ENCODE data around the gene HSF4.

The HSF4 gene

DNA sequence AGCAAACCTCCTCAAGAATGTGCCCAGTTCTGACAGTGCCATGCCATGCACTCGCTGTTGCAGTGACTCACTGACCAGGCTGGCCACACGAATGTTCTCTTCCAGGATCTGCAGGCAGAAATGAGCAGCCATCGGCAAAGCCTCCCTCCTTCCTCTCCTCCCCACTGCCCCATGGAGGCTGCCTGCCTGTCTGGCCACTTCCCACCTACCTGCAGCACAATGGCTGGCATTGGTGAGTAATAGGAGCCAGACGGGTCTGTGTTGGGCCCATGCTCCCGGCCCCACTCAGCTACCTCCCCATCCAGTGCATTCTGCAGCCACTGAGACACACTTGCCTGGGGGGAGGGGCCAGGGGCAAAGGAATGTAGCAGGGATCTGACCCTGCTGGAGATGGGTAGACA, 22.0 kb downstream of the HSF4 start:
- no peak for DNase-seq

DNA sequence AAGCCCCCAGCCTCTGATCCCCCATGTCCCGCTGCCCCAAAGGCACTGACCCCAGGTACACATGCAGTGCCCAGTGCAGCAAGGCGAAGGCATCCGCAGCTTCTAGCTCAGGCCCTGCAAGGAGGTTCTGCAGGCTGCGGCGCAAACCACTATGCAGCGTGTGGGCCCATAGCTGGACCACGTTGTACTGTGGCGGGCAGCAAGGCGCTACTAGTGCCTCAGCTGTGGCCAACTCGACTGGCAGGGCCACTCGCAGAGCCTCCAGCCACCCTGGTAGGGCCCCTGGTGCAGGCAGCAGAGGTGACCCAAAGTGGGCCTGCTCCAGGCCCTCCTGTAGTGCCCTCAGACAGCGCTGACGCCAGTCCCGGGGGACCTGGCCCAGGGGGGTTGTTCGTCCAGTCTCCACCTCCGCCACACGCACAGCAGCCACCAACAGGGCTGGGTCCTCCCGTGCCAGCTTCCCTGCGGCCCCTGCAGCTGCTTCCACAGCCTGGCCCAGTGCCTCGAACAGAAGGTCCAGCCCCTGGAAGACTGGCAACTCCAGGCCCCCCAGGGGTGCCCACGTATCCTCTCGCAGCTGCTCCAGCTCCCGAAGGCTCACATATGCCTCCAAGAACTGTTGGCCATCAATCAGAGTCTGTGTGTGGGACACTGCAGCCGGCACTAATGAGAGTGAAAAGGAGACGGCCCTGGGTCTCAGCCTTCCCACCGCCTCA, 22.8 kb downstream of the HSF4 start:
- no peak for DNase-seq

DNA sequence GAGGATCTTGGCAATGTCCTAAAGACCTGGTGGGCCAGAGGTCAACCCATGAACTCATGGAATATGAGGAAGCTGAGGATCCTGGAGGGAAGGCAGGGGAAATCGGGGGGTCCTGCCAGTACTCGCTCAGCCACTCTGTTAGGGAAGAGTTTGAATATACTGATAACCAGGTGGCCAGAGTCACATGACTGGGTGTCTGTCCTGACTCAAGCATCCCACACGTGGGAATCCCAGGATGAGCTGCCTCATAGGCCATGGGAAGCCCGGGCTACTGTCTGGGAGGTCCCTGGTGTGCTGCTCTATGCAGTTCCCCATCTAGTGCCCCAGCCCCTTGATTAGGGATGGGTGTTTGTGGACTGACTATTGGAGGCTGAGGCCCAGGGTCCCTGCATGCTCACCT, 23.8 kb downstream of the HSF4 start:
- DNase-seq, result peak; percentile 25

DNA sequence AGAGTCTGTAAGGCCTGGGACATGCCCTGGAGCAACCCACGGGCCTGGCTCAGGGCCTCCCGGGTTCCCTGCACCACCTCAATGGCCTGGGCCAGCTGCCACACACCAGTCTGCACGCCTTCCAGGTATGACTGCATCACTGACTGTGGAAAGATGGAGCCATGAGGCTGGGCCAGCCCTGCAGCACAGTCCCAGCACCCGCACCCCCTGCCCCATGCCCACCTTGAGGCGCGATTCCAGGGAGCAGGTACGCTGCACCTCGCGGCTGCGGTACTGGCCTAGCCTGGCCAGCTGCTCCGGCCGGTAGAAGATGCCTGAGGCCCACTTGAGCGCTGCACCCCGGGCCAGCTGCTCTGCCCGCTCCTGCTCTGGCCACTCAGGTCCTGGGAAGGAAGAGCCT, 24.3 kb downstream of the HSF4 start:
- no peak for DNase-seq

DNA sequence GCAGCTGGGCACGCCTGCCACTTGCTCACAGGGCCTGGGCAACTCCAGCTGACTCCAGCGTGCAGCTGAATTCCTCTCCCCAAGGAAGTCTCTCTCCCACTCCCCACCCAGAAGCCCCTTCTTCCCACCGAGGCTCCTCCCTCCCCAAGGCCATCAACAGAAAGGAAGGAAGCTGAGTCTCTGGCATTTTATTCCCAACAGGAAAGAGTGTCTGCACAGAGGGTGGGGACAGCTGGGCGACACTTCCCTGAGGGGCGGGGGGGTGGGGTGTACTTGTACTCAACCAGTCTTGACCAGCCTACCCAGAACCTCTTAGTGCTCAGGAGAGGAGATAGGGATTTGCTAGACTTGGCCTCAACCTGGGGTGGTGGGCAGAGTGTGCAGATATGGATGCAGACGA, 25.5 kb downstream of the HSF4 start, which contains the start of gene EXOC3L1:
Gene EXOC3L1, minus strand, starts transcription at position 96 of the 400 bp plus-strand sequence. CDS start 460 bp downstream, outside the sequence.
- DNase-seq, result no peak

DNA sequence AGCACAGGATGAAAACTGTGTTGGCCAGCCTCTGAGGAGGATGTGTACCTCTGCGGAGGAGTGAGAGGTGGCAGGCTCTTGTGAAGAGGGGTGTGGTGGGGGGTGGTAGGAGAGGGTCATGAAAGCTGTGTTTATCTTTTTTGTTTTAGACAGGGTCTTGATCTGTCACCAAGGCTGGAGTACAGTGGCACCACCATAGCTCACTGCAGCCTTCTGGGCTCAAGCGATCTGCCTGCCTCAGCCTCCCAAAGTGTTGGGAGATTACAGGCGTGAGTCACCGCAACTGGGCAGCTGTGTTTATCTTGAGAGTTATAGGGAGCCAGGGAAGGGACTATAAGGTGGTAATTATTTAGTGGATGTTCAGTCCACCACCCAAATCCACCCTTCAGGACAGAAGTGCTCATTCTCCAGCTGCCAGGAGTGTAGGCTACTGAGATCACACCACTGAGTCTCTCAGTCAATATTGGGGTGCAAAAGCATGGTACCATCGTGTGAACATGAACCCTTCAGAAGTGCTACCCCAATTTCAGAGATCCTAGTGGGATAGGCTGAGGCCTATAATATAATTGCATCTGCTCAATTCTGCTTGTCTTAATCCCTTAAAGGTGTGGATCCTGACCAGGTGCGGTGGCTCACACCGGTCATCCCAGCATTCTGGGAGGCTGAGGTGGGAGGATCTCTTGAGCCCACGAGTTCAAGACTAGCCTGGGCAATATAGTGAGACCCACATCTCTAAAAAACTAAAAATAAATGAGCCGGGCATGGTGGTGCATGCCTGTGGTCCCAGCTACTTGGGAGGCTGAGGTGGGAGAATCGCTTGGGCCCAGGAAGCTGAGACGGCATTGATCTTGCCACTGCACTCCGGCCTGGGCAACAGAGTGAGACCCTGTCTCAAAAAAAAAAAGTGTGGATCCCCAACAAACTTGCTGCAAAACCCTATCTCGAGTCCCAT, 26.2 kb downstream of the HSF4 start:
- DNase-seq, result no peak

DNA sequence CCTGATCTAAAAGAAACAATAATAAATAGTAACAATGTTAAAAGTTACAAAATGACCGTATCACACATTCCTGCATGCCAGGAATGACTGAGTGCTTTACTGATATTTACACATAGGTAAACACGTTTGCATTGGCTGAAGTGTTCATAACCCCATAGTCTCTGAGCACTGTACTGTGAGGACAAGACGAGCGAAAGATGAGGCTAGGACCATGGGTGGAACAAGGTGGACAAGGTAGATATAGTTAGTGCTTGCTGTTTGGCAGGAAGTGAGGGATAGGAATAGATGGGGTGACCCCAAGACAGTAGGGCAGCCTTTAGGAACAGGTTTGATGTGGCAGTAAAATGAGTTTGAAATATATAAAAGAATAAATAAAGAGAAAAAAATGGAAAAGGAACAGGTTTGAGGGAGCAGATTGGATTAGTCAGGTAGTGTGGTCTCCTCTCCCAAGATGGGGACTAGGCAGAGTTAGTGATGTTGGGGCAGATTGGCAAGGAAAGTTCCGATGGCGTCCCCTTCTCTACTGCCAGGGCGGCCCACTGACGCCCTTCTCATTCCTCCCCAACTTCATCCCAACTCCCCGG, 27.0 kb downstream of the HSF4 start:
- no peak for DNase-seq

DNA sequence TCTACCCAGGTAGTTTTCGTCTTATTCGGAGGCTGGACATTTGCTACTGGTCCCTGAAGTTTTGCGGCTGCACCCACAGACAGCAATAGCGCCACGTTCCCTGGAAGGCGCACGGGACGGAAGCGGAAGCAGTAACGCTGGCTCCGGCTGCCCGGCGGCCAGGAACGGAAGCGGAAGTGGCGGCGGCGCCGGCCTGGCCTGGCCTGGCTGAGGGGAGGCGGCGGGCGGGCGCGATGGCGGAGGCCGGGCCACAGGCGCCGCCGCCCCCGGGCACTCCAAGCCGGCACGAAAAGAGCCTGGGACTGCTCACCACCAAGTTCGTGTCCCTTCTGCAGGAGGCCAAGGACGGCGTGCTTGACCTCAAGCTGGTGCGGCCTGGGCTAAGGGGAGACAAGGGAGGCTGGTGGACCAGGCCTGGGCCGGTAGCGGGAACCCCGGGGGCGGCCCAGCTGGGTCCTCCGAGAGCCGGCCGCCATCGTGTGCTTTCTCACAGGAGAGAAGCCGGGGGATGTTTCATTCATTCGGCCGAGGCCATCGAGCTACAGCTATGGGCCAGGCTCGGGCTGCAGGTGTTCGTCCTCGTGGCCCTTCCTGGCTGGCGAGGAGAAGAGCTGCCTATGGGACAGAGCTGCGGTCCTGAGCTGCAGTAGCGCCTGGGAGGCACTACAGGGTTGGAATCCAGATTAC, 27.6 kb downstream of the HSF4 start, which contains the start of gene E2F4:
Gene E2F4, plus strand, starts transcription at position 161 of the 687 bp plus-strand sequence. Its CDS starts 73 bp downstream, at position 234.
- peak; percentile 96 for DNase-seq

DNA sequence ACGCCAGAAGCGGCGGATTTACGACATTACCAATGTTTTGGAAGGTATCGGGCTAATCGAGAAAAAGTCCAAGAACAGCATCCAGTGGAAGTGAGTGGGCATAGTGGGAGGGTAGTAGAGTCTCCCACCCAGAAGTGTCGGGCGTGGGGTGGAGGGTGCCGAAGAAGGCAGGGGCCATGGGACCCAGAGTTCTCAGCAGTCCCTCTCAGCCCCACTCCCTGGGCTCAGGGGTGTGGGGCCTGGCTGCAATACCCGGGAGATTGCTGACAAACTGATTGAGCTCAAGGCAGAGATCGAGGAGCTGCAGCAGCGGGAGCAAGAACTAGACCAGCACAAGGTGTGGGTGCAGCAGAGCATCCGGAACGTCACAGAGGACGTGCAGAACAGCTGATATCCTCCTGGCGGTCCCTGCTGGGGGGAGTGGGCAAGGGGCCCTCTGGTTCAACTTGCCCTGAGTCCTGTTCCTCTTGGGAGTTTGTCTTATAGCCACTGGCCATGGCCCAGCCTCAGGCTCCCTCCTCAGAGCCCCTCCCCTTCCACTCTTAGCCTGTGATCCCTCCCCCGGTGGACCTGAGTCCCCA, 28.3 kb downstream of the HSF4 start:
- no peak for DNase-seq

DNA sequence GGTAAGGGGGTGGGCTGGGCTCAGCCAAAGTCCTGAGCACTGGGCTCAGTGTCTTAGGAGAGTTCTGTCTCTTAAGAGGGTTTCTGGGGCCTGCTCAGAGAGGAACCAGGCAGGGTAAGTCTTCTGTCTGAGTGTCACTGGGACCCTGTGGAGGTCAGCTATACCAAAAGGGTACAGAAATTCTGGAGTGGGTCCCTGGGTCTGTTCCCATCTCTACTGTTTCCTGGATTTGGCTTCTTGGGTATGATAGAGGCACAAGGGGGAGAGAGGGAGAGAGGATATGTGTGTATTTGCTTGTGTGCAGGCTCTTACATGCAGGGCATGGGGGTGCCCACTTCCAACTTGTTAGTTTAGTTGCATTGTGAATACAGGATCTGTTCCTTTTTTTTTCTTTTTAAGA, 29.0 kb downstream of the HSF4 start:
- DNase-seq, result no peak

DNA sequence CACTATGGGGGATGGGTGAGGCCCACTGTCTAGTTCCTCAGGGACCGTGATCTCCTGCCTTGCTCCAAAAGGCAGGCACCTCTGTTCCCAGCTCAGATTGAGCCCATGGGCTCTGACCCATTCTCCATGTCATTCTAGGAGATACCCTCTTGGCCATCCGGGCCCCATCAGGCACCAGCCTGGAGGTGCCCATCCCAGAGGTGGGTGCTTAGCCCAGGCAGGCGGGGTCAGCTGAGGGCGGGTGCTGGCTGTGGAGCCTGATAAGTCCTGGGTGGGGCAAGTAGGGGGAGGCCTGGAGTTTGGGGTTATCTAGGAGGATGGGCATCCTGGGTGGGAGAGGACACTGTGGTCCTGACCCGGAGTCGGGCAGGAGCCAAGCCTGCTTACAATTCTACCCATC, 29.7 kb downstream of the HSF4 start:
- DNase-seq, result no peak

DNA sequence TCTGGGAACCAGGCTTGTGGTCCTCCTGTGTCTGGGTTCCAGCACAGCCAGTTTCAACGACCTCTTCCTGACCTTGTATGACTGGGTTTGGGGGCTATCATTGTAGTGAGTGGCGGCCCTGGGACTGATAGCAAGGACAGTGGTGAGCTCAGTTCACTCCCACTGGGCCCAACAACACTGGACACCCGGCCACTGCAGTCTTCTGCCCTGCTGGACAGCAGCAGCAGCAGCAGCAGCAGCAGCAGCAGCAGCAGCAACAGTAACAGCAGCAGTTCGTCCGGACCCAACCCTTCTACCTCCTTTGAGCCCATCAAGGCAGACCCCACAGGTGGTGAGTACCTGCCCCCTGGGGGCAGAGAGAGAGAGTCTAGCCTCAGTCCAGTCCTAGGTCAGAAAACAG, 31.1 kb downstream of the HSF4 start:
- DNase-seq, result no peak

DNA sequence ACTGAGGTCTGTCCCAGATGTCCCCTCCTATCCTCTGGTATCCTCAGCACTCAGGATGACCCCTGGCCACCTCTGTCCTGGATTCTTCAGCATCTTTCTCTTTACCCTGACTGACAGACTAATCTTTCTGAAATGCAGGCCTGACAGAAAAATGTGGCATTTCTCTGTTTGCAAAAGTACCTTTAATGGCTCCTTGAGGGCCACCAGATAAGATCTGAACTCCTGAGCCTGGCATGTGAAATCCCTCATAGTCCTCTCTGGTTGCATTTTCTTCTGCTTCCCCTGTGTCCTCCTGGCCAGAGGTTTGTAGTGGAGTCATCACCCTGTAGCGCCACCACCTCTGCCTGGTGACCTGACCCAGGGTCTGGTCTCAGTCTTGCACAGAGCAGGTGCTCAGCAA, 32.3 kb downstream of the HSF4 start:
- no peak for DNase-seq

DNA sequence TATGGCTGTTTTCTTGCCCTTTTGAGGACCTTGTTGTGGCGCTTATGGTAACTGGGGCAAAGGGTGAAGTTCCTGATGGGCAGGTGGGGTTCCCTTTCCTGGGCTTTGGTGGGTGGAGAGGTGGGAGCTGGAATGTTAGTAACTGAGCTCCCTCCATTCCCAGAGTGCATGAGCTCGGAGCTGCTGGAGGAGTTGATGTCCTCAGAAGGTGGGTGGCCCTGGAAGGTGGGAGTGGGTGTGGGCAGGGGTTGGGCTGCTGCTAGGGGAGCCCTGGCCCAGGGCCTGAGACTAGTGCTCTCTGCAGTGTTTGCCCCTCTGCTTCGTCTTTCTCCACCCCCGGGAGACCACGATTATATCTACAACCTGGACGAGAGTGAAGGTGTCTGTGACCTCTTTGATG, 33.2 kb downstream of the HSF4 start:
- DNase-seq, result no peak

DNA sequence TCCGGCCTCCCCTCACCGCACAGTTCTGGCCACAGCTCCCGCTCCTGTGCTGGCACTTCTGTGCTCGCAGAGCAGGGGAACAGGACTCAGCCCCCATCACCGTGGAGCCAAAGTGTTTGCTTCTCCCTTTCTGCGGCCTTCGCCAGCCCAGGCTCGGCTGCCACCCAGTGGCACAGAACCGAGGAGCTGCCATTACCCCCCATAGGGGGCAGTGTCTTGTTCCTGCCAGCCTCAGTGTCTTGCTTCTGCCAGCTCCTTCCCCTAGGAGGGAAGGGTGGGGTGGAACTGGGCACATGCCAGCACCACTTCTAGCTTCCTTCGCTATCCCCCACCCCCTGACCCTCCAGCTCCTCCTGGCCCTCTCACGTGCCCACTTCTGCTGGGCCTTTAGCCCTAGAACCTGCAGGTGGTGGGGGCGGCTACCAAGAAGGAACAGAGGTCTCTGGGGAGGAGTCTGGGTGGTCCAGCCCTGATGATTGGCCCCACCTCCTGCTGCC, 33.7 kb downstream of the HSF4 start:
- peak; percentile 64 for DNase-seq

DNA sequence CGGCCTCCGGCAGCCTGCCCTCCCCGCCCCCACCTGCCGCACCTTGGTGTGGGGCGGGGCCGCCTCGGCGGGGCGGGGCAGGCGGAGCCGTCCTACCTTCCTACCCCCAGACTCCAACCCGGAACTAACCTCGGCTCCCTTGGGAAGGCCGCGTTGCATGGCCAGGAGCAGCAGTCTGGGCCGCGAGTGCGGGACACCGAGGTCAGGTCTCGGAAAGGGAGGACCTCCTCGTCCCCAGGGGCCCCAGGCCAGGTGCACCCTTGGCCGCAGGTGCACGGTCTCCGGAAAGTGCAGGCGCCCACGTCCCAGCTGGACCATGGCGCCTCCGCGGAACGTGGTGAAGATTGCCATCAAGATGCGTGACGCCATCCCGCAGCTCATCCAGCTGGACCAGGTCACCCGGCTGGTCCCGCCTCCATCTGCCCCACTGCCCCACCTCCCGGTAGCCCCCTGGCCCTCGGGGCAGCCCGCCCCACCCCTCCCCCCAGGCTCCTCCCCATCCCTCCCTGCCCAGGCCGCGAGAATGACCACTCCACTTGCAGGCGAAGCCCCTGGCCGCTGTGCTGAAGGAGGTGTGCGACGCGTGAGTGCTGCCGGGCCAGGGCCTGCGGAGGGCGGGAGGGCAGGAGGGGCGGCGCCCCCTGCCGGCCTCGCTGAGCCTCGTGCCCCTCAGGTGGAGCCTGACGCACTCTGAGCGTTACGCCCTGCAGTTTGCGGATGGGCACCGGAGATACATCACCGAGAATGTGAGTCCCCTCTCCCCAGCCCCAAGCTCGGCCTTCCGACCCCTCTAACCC, 34.7 kb downstream of the HSF4 start, which contains the start of gene ELMO3:
Gene ELMO3, plus strand, starts transcription at position 121 of the 797 bp plus-strand sequence. Its CDS starts 196 bp downstream, at position 317.
- no peak for DNase-seq

DNA sequence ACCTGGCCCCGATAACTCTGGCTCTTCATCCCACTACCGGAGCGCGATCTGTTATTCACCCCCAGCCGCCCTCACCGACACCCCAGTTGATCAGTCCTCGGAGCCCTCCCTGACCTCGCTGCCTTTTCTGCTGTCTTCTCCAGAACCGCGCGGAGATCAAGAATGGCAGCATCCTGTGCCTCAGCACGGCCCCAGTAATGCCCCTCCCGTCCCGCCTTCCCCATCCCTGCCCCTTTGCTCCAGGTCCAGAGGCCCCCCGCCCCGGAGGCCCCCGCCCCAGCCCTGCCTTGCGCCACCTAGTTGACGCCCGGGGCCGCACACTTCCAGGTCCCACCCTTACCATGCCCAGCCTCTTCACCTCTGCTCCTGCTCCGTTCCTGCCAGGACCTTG, 35.3 kb downstream of the HSF4 start:
- DNase-seq, result no peak

DNA sequence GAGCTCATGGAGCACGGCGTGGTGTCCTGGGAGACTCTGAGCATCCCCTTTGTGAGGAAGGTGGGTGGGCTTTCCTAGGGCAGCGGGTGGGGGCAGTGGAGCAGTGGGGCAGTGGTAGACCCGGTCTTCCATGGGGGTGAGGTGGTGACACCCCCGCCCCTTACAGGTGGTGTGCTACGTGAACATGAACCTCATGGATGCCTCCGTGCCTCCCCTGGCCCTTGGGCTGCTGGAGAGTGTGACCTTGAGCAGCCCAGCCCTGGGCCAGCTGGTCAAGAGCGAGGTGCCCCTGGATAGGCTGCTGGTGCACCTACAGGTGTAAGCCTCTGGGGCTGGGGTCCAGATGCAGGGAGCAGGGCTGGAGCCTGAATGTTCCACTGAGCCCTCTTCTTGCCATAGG, 35.9 kb downstream of the HSF4 start:
- DNase-seq, result no peak

DNA sequence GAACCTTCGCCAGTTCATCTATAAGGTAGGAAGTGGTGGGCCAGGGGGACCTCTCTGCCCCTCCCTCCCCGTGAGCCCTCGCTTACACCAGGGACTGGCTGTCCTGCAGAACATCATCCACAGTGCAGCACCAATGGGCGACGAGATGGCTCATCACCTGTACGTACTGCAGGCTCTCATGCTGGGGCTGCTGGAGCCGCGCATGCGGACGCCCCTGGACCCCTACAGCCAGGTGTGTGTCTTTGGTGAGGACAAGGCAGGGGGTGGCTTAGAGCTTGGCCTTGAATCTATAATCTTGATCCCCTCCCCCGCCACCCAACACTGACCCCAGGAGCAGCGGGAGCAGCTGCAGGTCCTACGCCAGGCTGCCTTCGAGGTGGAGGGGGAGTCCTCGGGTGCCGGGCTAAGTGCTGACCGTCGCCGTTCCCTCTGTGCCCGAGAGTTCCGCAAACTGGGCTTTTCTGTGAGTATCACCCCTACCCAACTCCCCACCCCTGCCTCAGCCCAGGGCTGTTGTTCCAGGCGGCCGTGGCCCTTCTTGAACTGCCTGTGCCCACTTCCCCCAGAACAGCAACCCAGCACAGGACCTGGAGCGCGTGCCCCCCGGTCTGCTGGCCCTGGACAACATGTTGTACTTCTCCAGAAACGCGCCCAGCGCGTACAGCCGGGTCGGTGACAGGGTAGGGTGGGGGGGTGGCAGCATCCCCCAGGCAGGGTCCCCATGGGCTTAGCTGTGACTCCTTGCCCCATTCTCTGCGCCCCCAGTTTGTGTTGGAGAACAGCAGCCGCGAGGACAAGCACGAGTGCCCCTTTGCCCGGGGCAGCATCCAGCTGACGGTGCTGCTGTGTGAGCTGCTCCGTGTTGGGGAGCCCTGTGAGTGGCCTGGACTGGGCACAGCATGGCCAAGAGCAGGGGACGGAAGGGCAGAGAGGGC, 37.1 kb downstream of the HSF4 start:
- DNase-seq, result no peak

DNA sequence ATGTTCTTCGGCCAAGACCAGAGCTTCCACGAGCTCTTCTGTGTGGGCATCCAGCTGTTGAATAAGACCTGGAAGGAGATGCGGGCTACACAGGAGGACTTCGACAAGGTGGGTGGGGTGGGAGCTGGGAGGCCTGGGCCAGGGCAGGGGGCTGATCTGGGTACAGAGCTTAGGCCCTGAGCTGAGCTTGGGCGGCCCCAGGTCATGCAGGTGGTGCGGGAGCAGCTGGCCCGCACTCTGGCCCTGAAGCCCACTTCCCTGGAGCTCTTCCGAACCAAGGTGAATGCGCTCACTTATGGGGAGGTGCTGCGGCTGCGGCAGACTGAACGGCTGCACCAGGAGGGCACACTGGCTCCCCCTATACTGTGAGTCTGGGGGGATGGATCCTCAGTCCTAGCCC, 37.9 kb downstream of the HSF4 start:
- no peak for DNase-seq
